ENCODE measurements around the gene ADAMTSL3.

DNA sequence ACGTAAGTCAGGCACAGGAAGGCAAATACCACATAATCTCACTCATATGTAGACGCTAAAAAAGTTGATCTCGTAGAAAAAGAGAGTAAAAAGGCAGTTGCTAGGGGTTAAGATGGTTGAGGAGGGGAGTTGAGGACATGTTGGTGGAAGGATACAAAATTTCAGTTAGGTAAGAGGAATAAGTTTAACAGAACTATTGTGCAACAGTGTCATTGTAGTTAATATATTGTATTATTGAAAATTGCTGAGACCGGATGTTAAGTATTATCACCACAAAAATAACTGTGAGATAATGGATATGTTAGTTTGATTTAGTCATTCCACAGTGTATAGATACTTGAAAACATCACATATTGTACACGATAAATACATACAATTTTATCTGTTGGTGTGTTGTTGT, 139.1 kb downstream of the ADAMTSL3 start:
- TF ChIP-seq, protein P1, sequence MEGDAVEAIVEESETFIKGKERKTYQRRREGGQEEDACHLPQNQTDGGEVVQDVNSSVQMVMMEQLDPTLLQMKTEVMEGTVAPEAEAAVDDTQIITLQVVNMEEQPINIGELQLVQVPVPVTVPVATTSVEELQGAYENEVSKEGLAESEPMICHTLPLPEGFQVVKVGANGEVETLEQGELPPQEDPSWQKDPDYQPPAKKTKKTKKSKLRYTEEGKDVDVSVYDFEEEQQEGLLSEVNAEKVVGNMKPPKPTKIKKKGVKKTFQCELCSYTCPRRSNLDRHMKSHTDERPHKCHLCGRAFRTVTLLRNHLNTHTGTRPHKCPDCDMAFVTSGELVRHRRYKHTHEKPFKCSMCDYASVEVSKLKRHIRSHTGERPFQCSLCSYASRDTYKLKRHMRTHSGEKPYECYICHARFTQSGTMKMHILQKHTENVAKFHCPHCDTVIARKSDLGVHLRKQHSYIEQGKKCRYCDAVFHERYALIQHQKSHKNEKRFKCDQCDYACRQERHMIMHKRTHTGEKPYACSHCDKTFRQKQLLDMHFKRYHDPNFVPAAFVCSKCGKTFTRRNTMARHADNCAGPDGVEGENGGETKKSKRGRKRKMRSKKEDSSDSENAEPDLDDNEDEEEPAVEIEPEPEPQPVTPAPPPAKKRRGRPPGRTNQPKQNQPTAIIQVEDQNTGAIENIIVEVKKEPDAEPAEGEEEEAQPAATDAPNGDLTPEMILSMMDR (IDR thresholded peaks at IDR 0.05), result no peak
- no peak for TF ChIP-seq EZH2 (IDR thresholded peaks at IDR 0.05; ENCODE audit: borderline replicate concordance, insufficient read depth, low read depth, low read length, poor library complexity, severe bottlenecking)
